Heart left ventricle (tissue), 16 donors: ENCODE measurements around the gene SERPINB2. TPM values are rescaled to one million over a fixed set of nuclear protein-coding genes. Genes with fewer than 3 reads are reported as not detected.

Source experiments
- ATAC-seq, 4 donors: fragments of 200-7000 bp; cut with Tn5 transposase; one replicate each; pipeline ENCODE4 v1.9.1; 2020 to 2022; ENCODE audit warnings: moderate library complexity in 4 of 4, mild to moderate bottlenecking in 3 of 4, moderate number of reproducible peaks in 1 of 4
- DNase-seq, 5 donors: peaks; one replicate each; pipeline ENCODE4 v3.0.0-alpha.2; 2020
- H3K27ac ChIP-seq, 12 donors: fragments of 200-600 bp; sonication (generic) in 4 of 12; one replicate each; pipeline versions ENCODE4 v1.5.0 to v1.8.0; 2016 to 2022; ENCODE audit warnings: mild to moderate bottlenecking in 2 of 12
- H3K27me3 ChIP-seq, 9 donors: fragments of 200-600 bp; sonication (generic) in 2 of 9; one replicate each; pipeline versions ENCODE4 v1.5.1 to v1.8.0; 2016 to 2022; ENCODE audit warnings: mild to moderate bottlenecking in 3 of 9
- H3K36me3 ChIP-seq, 9 donors: fragments of 200-600 bp; sonication (generic) in 2 of 9; one replicate each; pipeline versions ENCODE4 v1.5.0 to v1.8.0; 2018 to 2022; ENCODE audit warnings: mild to moderate bottlenecking in 2 of 9
- H3K4me1 ChIP-seq, 12 donors: fragments of 200-600 bp; sonication (generic) in 4 of 12; one replicate each; pipeline versions ENCODE4 v1.5.0 to v1.8.0; 2016 to 2022; ENCODE audit warnings: mild to moderate bottlenecking in 3 of 12
- H3K4me3 ChIP-seq, 12 donors: fragments of 200-600 bp; sonication (generic) in 4 of 12; one replicate each; pipeline versions ENCODE4 v1.5.0 to v1.8.0; 2017 to 2022; ENCODE audit warnings: mild to moderate bottlenecking in 9 of 12, moderate library complexity in 4 of 12
- H3K9me3 ChIP-seq, 12 donors: fragments of 200-600 bp; sonication (generic) in 4 of 12; one replicate each; pipeline versions ENCODE4 v1.5.0 to v1.8.0; 2016 to 2022; ENCODE audit warnings: mild to moderate bottlenecking in 1 of 12
- POLR2A ChIP-seq, 2 donors: fragments of 450-650 bp; IDR thresholded peaks; one replicate each; pipeline ENCODE4 v1.6.1; 2017; ENCODE audit warnings: antibody characterized with exemption in 2 of 2, mild to moderate bottlenecking in 2 of 2, moderate library complexity in 2 of 2
- WGBS, 4 donors: extraction: QIAGEN DNeasy Blood & Tissue Kit in 2 of 4; methylation state at CpG; one replicate each; pipeline versions ENCODE4 v1.1.5 to v1.1.7; 2013 to 2018; 5-methylcytosine and 5-hydroxymethylcytosine counted together
- intact Hi-C, 10 donors: fragments of 100-400 bp; cut with DNase I; formaldehyde crosslinking; loops; one replicate each; pipeline versions ENCODE4 v1.11.1 to v1.14.2; 2022
- polyA plus RNA-seq, 2 donors: library from polyadenylated mRNA; stranded (reverse); fragments of 200-250 nt; gene quantifications; one replicate each; pipeline ENCODE4 v1.2.3, GENCODE V29; 2013
- total RNA-seq, 9 donors: library from RNA; depleted of rRNA in 2 of 9; stranded (reverse); fragments of >200 nt in 2 of 9; fragmentation: NEBNext Ultra II Directional in 3 of 9; extraction: Animal tissue kit (Norgen Biotek cat#: 25700) in 3 of 9; gene quantifications; one replicate each; pipeline versions ENCODE4 v1.1.0 to v1.2.4, GENCODE V29; 2016 to 2023
- TF ChIP-seq, protein P1 (sequence below), 12 donors: fragments of 200-600 bp; sonication (generic) in 4 of 12; IDR thresholded peaks; one replicate each; pipeline versions ENCODE4 v1.5.0 to v1.8.0; 2018 to 2022; ENCODE audit warnings: antibody characterized with exemption in 12 of 12, mild to moderate bottlenecking in 5 of 12
- donor health status: ischemic (EF 13 %, LVEDD 7.1; RV severe dilation, severe dysfunction).
- donor health status: healthy with polysubstance abuse.
- donor health status: DM: no; HTN: yes; CAD: no.
- donor health status: DM: no; HTN: no; CAD: no.
- donor health status: ischemic (EF 25% LVEDD 6.9; RV normal size, moderate dysfunction).
- donor health status: ischemic (EF 25% LVEDD 5.7; RV mildly dilated, moderate dysfunction).
- donor health status: healthy.
- donor health status: DM: yes; HTN: yes; CAD: no.
- donor health status: ischemic (EF 35%, LVEDD 5.7; RV mildly dilated, moderate dysfunction).
- donor health status: nonischemic (EF 11% LVEDD 7.7; RV severe dilation, severe dysfunction).
- donor health status: DM: yes; HTN: yes; CAD: no.
- donor health status: PGD.
- donor health status: ischemic (EF 29% LVEDD 5.4; RV normal size, mild dysfunction).
- donor health status: nonischemic (EF 23%, LVEDD 6.1; RV moderate dilation, normal function).

SERPINB2 gene
- total and polyA plus RNA-seq, 11 donors: 0.10 to 1.2 (median 0.28) TPM; not detected in 6

DNA sequence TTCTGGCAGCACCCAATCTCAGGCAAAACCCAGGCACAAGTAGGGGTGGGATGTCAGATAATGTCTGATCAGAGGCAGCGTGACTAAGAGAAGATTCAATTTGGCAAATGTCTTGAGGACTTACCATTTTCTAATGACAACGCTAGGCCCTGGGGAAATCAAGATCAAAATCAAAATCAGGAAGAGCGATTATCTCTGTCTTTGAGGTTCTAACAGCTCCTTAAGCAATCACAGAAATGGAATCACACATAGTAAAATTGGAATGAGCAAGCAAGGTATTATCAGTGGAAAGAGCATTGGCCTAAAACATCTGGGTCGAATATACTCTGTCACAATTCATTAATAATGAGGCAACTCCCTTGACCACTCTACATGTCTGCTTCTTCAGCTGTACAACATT lies 8.6 kb upstream of the SERPINB2 start:
- H3K4me1 ChIP-seq: peaks cover 0 to 10% (median 0%) of the 10 kb centered on the region in 12 donors
- intact Hi-C loops: no loop called here
- H3K27ac ChIP-seq: no peak overlapping the region
- 81 to 85% (median 83%) methylated on average over 4 of the region's 4 CpGs for WGBS, 4 donors
- H3K36me3 ChIP-seq: no peaks in the 10 kb centered on the region
- TF ChIP-seq POLR2A (IDR thresholded peaks at IDR 0.05): no peak
- TF ChIP-seq, protein P1, sequence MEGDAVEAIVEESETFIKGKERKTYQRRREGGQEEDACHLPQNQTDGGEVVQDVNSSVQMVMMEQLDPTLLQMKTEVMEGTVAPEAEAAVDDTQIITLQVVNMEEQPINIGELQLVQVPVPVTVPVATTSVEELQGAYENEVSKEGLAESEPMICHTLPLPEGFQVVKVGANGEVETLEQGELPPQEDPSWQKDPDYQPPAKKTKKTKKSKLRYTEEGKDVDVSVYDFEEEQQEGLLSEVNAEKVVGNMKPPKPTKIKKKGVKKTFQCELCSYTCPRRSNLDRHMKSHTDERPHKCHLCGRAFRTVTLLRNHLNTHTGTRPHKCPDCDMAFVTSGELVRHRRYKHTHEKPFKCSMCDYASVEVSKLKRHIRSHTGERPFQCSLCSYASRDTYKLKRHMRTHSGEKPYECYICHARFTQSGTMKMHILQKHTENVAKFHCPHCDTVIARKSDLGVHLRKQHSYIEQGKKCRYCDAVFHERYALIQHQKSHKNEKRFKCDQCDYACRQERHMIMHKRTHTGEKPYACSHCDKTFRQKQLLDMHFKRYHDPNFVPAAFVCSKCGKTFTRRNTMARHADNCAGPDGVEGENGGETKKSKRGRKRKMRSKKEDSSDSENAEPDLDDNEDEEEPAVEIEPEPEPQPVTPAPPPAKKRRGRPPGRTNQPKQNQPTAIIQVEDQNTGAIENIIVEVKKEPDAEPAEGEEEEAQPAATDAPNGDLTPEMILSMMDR (IDR thresholded peaks at IDR 0.05): no peak
- DNase-seq (no peak), ATAC-seq (no peak)
- no peaks in the 10 kb centered on the region for H3K27me3 ChIP-seq
- H3K4me3 ChIP-seq: no peak overlapping the region
- no peaks in the 10 kb centered on the region for H3K9me3 ChIP-seq

GRCh38 chr18:63879709-63880108 lies 7.8 kb upstream of the SERPINB2 start:
- H3K36me3 ChIP-seq: no peaks in the 10 kb centered on the region
- intact Hi-C loops: no loop called here
- H3K4me1 ChIP-seq: peaks cover 0 to 10% (median 0%) of the 10 kb centered on the region in 12 donors
- H3K9me3 ChIP-seq: no peaks in the 10 kb centered on the region
- DNase-seq (no peak), ATAC-seq (no peak)
- H3K4me3 ChIP-seq: no peak overlapping the region
- no peak overlapping the region for H3K27ac ChIP-seq
- no peaks in the 10 kb centered on the region for H3K27me3 ChIP-seq
- 71 to 81% (median 75%) methylated on average over 2 of the region's 2 CpGs for WGBS, 4 donors
- no peak for TF ChIP-seq POLR2A (IDR thresholded peaks at IDR 0.05)
- TF ChIP-seq, protein P1 (IDR thresholded peaks at IDR 0.05): no peak

GRCh38 chr18:63881851-63882250 lies 5.7 kb upstream of the SERPINB2 start:
- no peaks in the 10 kb centered on the region for H3K36me3 ChIP-seq
- DNase-seq: no peak
- 65 to 75% (median 70%) methylated on average over 4 of the region's 4 CpGs for WGBS, 4 donors
- H3K9me3 ChIP-seq: no peaks in the 10 kb centered on the region
- no peaks in the 10 kb centered on the region for H3K27me3 ChIP-seq
- ATAC-seq: no peak
- H3K27ac ChIP-seq: no peak overlapping the region
- peaks cover 0 to 10% (median 0%) of the 10 kb centered on the region in 12 donors for H3K4me1 ChIP-seq
- TF ChIP-seq POLR2A (IDR thresholded peaks at IDR 0.05): no peak
- TF ChIP-seq, protein P1 (IDR thresholded peaks at IDR 0.05): no peak
- no peak overlapping the region for H3K4me3 ChIP-seq
- intact Hi-C loops: no loop called here

DNA sequence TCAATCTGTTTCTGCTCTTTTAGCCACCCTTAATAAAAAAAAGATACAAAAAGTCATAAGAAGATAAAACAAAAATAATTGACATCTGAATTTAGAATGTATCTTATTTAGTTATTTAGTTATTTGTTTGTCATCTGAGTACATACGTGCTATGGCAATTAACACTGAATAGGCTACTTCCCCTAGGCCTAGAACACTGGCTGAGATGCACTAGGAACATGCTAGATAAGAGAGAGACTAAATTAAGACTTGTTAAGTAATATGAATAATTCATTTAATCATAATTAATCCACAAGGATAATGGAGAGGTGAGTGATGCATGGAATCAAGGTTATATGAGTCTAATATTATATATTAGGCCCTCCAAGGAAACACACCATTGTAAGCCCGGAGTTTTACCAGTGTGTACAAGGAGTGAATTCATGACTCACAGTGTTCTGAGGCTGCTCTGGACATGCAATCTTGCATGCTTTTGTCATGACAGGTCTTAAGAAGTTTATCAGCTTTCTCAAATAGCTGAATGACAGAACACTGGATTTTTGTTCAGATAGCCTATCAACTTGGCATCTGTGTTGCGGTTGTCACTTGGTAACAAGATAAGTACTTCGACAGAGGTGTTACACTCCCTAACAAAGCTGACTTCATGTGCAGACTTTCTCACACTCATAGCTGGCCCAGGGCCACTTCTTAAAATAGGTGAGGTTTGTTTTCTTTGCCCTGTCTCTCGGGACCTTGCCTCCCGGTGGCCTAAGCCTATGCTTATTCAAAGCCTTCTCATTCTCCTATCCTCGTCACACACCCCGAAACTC lies 5.0 kb upstream of the SERPINB2 start:
- no peak for TF ChIP-seq POLR2A (IDR thresholded peaks at IDR 0.05)
- TF ChIP-seq, protein P1 (IDR thresholded peaks at IDR 0.05): no peak
- DNase-seq (peak in 3 of 5 donors; percentile 10 to 46 (median 31)), ATAC-seq (peak; percentile 61 to 93 (median 82))
- H3K9me3 ChIP-seq: no peaks in the 10 kb centered on the region
- H3K4me3 ChIP-seq: no peak overlapping the region
- WGBS, 4 donors: 23 to 33% (median 27%) methylated on average over 8 of the region's 8 CpGs
- H3K36me3 ChIP-seq: no peaks in the 10 kb centered on the region
- H3K4me1 ChIP-seq: peaks cover 0 to 10% (median 0%) of the 10 kb centered on the region in 12 donors
- intact Hi-C loops: no loop called here
- no peak overlapping the region for H3K27ac ChIP-seq
- no peaks in the 10 kb centered on the region for H3K27me3 ChIP-seq
